HL-60 (cell line): ENCODE data around the gene CNST.

Experiments used
- DNase-seq, 2 experiments: peaks; one replicate each; pipeline ENCODE4 v3.0.0-alpha.2; 2010 to 2020; ENCODE audit warnings: low read depth in 1 of 2, low spot score in 1 of 2
- H3K27ac ChIP-seq: fragments of 250-450 bp; sonication (Bioruptor Pico); replicated peaks from 2 replicates; pipeline ENCODE4 v1.5.1; 2020; ENCODE audit warnings: mild to moderate bottlenecking, moderate library complexity
- H3K27me3 ChIP-seq: fragments of 250-450 bp; sonication (Bioruptor Pico); 2 replicates; pipeline ENCODE4 v1.5.1; 2021; ENCODE audit warnings: mild to moderate bottlenecking, moderate library complexity; ENCODE audit not compliant: insufficient read depth, poor library complexity, severe bottlenecking
- H3K4me3 ChIP-seq: replicated peaks from 2 replicates; pipeline ENCODE4 v1.5.1; 2011; ENCODE audit warnings: mild to moderate bottlenecking, control low read depth, low read length; ENCODE audit not compliant: insufficient read depth
- GABPA ChIP-seq: IDR thresholded peaks from 2 replicates; pipeline ENCODE4 v1.6.1; 2012; ENCODE audit warnings: low read depth
- POLR2AphosphoS5 ChIP-seq: IDR thresholded peaks from 2 replicates; pipeline ENCODE4 v1.6.1; 2012; ENCODE audit warnings: low read depth
- SPI1 ChIP-seq: IDR thresholded peaks from 2 replicates; pipeline ENCODE4 v1.6.1; 2012; ENCODE audit warnings: low read depth, mild to moderate bottlenecking, borderline replicate concordance
- TF ChIP-seq, protein P1 (sequence below): IDR thresholded peaks from 2 replicates; pipeline ENCODE4 v1.6.1; 2012; ENCODE audit warnings: low read depth; ENCODE audit not compliant: insufficient replicate concordance
- TF ChIP-seq, protein P2 (sequence below): IDR thresholded peaks from one replicate; pipeline ENCODE4 v1.5.1; 2011; ENCODE audit warnings: low read length, control low read depth, inconsistent platforms; ENCODE audit not compliant: insufficient read depth

Gene CNST

DNA sequence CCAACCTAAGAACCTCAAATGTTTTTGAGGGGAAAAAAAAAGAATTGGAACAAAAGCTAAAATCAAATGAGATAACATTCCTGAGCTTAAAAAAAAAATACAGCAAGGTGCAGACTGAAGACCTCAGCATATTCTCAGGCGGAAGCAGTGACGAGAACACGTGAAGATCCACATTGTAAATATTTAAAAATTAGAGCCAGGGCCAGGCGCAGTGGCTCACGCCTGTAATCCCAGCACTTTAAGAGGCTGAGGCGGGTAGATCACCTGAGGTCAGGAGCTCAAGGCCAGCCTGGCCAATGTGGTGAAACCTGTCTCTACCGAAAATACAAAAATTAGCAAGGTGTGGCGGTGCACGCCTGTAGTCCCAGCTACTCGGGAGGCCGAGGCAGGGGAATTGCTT lies 15.9 kb upstream of the CNST start:
- Histone ChIP-seq H3K4me3 (no peak overlapping the region), H3K27ac (no peak overlapping the region), H3K27me3 (no peaks in the 10 kb centered on the region)
- DNase-seq = no peak
- no peak for TF ChIP-seq GABPA
- TF ChIP-seq, protein P1, sequence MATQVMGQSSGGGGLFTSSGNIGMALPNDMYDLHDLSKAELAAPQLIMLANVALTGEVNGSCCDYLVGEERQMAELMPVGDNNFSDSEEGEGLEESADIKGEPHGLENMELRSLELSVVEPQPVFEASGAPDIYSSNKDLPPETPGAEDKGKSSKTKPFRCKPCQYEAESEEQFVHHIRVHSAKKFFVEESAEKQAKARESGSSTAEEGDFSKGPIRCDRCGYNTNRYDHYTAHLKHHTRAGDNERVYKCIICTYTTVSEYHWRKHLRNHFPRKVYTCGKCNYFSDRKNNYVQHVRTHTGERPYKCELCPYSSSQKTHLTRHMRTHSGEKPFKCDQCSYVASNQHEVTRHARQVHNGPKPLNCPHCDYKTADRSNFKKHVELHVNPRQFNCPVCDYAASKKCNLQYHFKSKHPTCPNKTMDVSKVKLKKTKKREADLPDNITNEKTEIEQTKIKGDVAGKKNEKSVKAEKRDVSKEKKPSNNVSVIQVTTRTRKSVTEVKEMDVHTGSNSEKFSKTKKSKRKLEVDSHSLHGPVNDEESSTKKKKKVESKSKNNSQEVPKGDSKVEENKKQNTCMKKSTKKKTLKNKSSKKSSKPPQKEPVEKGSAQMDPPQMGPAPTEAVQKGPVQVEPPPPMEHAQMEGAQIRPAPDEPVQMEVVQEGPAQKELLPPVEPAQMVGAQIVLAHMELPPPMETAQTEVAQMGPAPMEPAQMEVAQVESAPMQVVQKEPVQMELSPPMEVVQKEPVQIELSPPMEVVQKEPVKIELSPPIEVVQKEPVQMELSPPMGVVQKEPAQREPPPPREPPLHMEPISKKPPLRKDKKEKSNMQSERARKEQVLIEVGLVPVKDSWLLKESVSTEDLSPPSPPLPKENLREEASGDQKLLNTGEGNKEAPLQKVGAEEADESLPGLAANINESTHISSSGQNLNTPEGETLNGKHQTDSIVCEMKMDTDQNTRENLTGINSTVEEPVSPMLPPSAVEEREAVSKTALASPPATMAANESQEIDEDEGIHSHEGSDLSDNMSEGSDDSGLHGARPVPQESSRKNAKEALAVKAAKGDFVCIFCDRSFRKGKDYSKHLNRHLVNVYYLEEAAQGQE = no peak
- TF ChIP-seq, protein P2, sequence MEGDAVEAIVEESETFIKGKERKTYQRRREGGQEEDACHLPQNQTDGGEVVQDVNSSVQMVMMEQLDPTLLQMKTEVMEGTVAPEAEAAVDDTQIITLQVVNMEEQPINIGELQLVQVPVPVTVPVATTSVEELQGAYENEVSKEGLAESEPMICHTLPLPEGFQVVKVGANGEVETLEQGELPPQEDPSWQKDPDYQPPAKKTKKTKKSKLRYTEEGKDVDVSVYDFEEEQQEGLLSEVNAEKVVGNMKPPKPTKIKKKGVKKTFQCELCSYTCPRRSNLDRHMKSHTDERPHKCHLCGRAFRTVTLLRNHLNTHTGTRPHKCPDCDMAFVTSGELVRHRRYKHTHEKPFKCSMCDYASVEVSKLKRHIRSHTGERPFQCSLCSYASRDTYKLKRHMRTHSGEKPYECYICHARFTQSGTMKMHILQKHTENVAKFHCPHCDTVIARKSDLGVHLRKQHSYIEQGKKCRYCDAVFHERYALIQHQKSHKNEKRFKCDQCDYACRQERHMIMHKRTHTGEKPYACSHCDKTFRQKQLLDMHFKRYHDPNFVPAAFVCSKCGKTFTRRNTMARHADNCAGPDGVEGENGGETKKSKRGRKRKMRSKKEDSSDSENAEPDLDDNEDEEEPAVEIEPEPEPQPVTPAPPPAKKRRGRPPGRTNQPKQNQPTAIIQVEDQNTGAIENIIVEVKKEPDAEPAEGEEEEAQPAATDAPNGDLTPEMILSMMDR = no peak
- no peak for TF ChIP-seq SPI1
- TF ChIP-seq POLR2AphosphoS5 = no peak

DNA sequence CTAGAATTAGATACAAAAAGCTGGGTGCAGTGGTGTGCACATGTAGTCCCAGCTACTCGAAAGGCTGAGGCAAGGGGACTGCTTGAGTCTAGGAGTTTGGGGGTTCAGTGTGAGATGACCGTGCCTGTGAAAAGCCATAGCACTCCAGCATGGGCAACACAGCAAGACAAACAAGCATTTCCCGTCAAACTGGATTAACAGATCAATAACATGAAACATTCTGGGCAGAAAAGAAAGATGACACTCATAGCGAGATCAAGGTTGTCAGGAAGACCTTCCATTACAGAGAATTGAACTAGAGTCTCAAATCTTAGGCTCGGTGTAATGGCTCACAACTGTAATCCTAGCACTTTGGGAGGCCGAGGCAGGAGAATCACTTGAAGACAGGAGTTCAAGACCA lies 14.1 kb upstream of the CNST start:
- Histone ChIP-seq H3K4me3 (no peak overlapping the region), H3K27me3 (no peaks in the 10 kb centered on the region), H3K27ac (no peak overlapping the region)
- TF ChIP-seq GABPA (no peak), SPI1 (no peak), POLR2AphosphoS5 (no peak)
- TF ChIP-seq, protein P2 = no peak
- TF ChIP-seq, protein P1 = no peak
- no peak for DNase-seq

DNA sequence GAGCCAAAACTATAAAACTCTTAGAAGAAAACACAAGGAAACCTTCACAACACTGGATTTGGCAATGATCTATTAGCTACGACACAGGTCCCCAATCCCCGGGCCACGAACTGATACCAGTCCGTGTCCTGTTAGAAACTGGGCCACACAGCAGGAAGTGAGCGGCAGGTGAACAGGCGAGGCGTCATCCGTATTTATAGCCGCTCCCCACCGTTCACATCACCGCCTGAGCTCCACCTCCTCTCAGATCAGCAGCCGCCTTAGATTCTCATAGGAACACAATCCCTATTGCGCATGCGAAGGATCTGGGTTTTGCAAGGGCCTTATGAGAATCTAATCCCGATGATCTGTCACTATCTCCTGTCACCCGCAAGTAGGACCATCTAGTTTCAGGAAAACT lies 12.1 kb upstream of the CNST start:
- Histone ChIP-seq H3K27me3 (no peaks in the 10 kb centered on the region), H3K4me3 (no peak overlapping the region), H3K27ac (no peak overlapping the region)
- TF ChIP-seq SPI1 = no peak
- TF ChIP-seq, protein P2 = no peak
- no peak for TF ChIP-seq POLR2AphosphoS5
- TF ChIP-seq GABPA = no peak
- no peak for DNase-seq

DNA sequence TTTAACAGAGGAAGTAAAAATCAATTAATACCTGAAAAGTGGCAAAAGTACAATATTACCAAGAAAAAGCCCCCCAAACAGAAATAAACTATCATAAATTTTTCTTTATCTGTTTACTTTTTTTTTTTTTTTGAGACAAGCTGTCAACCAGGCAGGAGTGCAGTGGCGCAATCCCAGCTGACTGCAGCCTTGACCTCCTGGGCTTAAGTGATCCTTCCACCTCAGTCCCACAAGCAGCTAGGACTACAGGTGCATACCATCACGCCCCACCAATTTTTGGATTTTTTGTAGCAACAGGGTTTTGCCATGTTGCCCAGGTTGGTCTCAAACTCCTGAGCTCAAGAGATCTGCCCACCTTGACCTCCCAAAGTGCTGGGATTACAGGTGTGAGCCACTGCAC lies 8.2 kb upstream of the CNST start:
- H3K4me3 ChIP-seq = no peak overlapping the region
- no peak for DNase-seq
- TF ChIP-seq SPI1 = no peak
- TF ChIP-seq, protein P1 = no peak
- TF ChIP-seq, protein P2 = no peak
- no peak for TF ChIP-seq POLR2AphosphoS5
- no peak for TF ChIP-seq GABPA
- no peak overlapping the region for H3K27ac ChIP-seq
- H3K27me3 ChIP-seq = no peaks in the 10 kb centered on the region
